Measurements from ENCODE around the gene SLC4A9. TPM values are rescaled to one million over a fixed set of nuclear protein-coding genes. Genes with fewer than 3 reads are reported as not detected.
A peak's percentile ranks its signal among the peaks of the same experiment; 100 is the strongest.

The SLC4A9 gene
- polyA plus RNA-seq, 3 donors: 0.28 TPM; not detected in 2

GRCh38 chr5:140324041-140324600, 35.9 kb upstream of the SLC4A9 start:
- no peaks in the 10 kb centered on the region for H4K20me1 ChIP-seq (ENCODE audit: insufficient read depth, low read length)
- H3K27me3 Mint-ChIP-seq (ENCODE audit: low read depth in 3 of 3): peaks cover 0 to 5% (median 4%) of the 10 kb centered on the region in 3 donors
- peak overlapping the region; percentile 2 to 46 for H3K27ac ChIP-seq (ENCODE audit: low read depth in 1 of 2, low read length in 2 of 2)
- H3K4me1 Mint-ChIP-seq: peaks cover 75% of the 10 kb centered on the region
- peaks cover 0 to 5% (median 0%) of the 10 kb centered on the region in 7 donors for H3K9me3 Mint-ChIP-seq
- H3K9ac ChIP-seq (ENCODE audit: insufficient read depth, low read length, poor library complexity, severe bottlenecking): no peak overlapping the region
- no peak for TF ChIP-seq CTCF (IDR thresholded peaks at IDR 0.05)
- H3K9me3 ChIP-seq (replicated peaks in 1 of 2; ENCODE audit: control insufficient read depth in 1 of 2, insufficient read depth in 1 of 2, low read length in 2 of 2): no peaks in the 10 kb centered on the region
- no peaks in the 10 kb centered on the region for H3K27me3 ChIP-seq (ENCODE audit: control insufficient read depth in 2 of 2, insufficient read depth in 2 of 2, low read length in 2 of 2)
- H2AFZ ChIP-seq (ENCODE audit: insufficient read depth, low read depth, low read length, poor library complexity, severe bottlenecking): no peak overlapping the region
- peak overlapping the region in 6 of 7 donors; percentile 69 to 92 (median 86) for H3K27ac Mint-ChIP-seq
- H3K4me2 ChIP-seq (replicated peaks; ENCODE audit: extremely low read depth, low read length, poor library complexity, severe bottlenecking): no peak overlapping the region
- H3K4me1 ChIP-seq (ENCODE audit: control insufficient read depth in 1 of 2, insufficient read depth in 2 of 2, low read length in 2 of 2): peaks cover 64 to 66% of the 10 kb centered on the region in 2 donors
- no peaks in the 10 kb centered on the region for H3K36me3 ChIP-seq (replicated peaks in 1 of 2; ENCODE audit: control insufficient read depth in 1 of 2, insufficient read depth in 2 of 2, low read length in 2 of 2)
- peaks cover 6 to 13% of the 10 kb centered on the region in 2 donors for H3K36me3 Mint-ChIP-seq
- no peak for DNase-seq
- peak overlapping the region in 1 of 2 donors; percentile 21 for H3K4me3 Mint-ChIP-seq
- peak overlapping the region in 1 of 3 experiments; percentile 0 for H3K4me3 ChIP-seq (replicated peaks in 1 of 3; ENCODE audit: low read depth in 2 of 3, low read length in 3 of 3)
- intact Hi-C loops (cut with micrococcal nuclease): loop anchor here (2.0 to 5.0 kb wide), 2 partner anchors 17 to 62 kb away; no protein-coding TSS in a partner anchor
- H3K79me2 ChIP-seq (ENCODE audit: insufficient read depth, low read length): no peaks in the 10 kb centered on the region
- WGBS (ENCODE audit: insufficient coverage): 83% methylated on average over 1 of the region's 5 CpGs

- H3K4me1 ChIP-seq (ENCODE audit: control insufficient read depth in 1 of 2, insufficient read depth in 2 of 2, low read length in 2 of 2): peaks cover 58 to 60% of the 10 kb centered on the region in 2 donors
- Mint-ChIP-seq H3K4me1 (peaks cover 69% of the 10 kb centered on the region), H3K27me3 (ENCODE audit: low read depth in 3 of 3) (peaks cover 0 to 5% (median 4%) of the 10 kb centered on the region in 3 donors), H3K36me3 (peaks cover 6 to 11% of the 10 kb centered on the region in 2 donors), H3K4me3 (peak overlapping the region; percentile 42 to 52), H3K27ac (peak overlapping the region; percentile 81 to 93 (median 88)), H3K9me3 (peaks cover 0 to 5% (median 0%) of the 10 kb centered on the region in 7 donors)
- no peaks in the 10 kb centered on the region for H3K9me3 ChIP-seq (replicated peaks in 1 of 2; ENCODE audit: control insufficient read depth in 1 of 2, insufficient read depth in 1 of 2, low read length in 2 of 2)
- H3K4me3 ChIP-seq (replicated peaks in 1 of 3; ENCODE audit: low read depth in 2 of 3, low read length in 3 of 3): peak overlapping the region in 1 of 3 experiments; percentile 0
- no peaks in the 10 kb centered on the region for H3K36me3 ChIP-seq (replicated peaks in 1 of 2; ENCODE audit: control insufficient read depth in 1 of 2, insufficient read depth in 2 of 2, low read length in 2 of 2)
- peak overlapping the region; percentile 9 to 46 for H3K27ac ChIP-seq (ENCODE audit: low read depth in 1 of 2, low read length in 2 of 2)
- no peaks in the 10 kb centered on the region for H3K79me2 ChIP-seq (ENCODE audit: insufficient read depth, low read length)
- DNase-seq: peak; percentile 68 to 85 (median 76)
- TF ChIP-seq CTCF (IDR thresholded peaks at IDR 0.05): no peak
- no CpG with 5 or more reads among the region's 1 CpG for WGBS (ENCODE audit: insufficient coverage)
- intact Hi-C loops (cut with micrococcal nuclease): loop anchor here (2.0 to 5.0 kb wide), 2 partner anchors 16 to 62 kb away; no protein-coding TSS in a partner anchor
- H3K27me3 ChIP-seq (ENCODE audit: control insufficient read depth in 2 of 2, insufficient read depth in 2 of 2, low read length in 2 of 2): no peaks in the 10 kb centered on the region
- no peak overlapping the region for H3K4me2 ChIP-seq (replicated peaks; ENCODE audit: extremely low read depth, low read length, poor library complexity, severe bottlenecking)
- H3K9ac ChIP-seq (ENCODE audit: insufficient read depth, low read length, poor library complexity, severe bottlenecking): no peak overlapping the region
- H2AFZ ChIP-seq (ENCODE audit: insufficient read depth, low read depth, low read length, poor library complexity, severe bottlenecking): no peak overlapping the region
- H4K20me1 ChIP-seq (ENCODE audit: insufficient read depth, low read length): no peaks in the 10 kb centered on the region
These were observed 35.3 kb upstream of the SLC4A9 start for GRCh38 chr5:140324617-140325241.

All from CD14-positive monocyte (primary cell).